ENCODE results near the gene SIRT4.

Gene SIRT4

DNA sequence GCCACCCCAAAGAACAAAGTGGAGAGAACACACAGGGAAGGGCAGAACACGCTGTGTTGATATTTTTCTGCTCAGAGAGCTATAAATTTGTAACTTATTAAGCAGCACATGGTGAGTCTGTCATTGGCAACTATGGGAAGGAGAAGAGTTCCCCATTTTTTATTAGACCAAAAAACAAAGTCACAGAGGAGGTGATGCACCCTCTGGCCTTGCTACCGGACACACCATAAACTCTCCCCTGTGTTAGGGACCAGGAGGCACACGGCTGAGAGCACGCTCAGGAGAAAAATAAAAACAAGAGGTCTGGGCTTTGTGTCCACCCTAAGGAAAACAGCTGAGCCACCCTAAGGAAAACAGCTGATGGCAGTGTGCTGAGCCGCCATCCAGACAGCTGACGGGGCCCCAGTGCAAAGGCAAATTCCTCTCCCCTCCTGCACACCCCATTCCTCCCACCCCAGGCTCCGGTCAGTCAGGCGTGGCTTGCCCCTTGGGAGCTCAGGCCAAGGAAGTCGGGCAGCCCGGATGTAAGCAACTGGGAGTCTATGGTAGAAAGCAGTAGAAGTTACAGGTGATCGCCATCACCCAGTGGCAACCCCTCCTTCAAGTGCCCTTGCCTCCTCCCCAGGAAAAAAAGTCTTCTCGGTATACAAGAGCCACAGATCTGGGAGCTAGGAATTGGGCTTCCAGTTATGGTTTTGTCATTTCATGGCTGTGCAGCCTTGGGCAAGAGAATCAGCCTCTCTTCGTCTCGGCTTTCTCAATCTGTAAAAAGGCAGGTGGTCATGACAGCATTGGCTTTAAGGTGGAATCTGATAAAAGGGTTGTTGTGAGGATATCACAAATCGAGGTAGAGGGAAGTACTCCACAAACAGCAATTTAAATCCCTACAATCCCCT lies 39.0 kb upstream of the SIRT4 start:
- peaks cover 45 to 47% of the 10 kb centered on the region in 2 donors for H3K4me1 ChIP-seq (ENCODE audit: control insufficient read depth in 1 of 2, insufficient read depth in 2 of 2, low read length in 2 of 2)
- no peaks in the 10 kb centered on the region for H3K27me3 ChIP-seq (ENCODE audit: control insufficient read depth in 1 of 2, insufficient read depth in 2 of 2, low read length in 2 of 2)
- H3K4me3 ChIP-seq (ENCODE audit: low read depth in 1 of 2, low read length in 2 of 2): peak overlapping the region; percentile 79 to 81
- no peaks in the 10 kb centered on the region for H3K9me3 ChIP-seq (ENCODE audit: control insufficient read depth in 1 of 2, low read length in 2 of 2)
- no peaks in the 10 kb centered on the region for H3K36me3 ChIP-seq (ENCODE audit: control insufficient read depth in 1 of 2, insufficient read depth in 2 of 2, low read length in 2 of 2)
- peak overlapping the region; percentile 27 to 72 for H3K9ac ChIP-seq (ENCODE audit: low read depth in 1 of 2, low read length in 2 of 2)
- H3K27ac ChIP-seq (ENCODE audit: low read depth, low read length): peak overlapping the region; percentile 58

DNA sequence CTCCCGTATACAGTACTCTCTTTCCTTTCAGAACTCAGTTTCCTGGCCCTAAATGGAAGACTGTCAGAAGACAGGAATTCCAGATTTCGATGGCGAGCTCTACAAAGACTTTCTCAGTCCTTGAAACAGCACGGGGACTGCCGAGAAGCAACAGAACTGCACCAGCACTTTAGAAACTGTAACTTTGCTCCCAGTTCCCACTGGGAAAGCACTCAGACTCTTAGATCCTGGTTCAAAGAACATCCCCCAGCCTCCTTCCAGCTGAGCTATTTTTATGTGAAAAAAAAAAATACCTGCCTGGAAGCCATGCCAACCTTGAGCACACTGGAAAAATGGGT lies 38.4 kb upstream of the SIRT4 start:
- Histone ChIP-seq H3K9me3 (ENCODE audit: control insufficient read depth in 1 of 2, low read length in 2 of 2) (no peaks in the 10 kb centered on the region), H3K4me1 (ENCODE audit: control insufficient read depth in 1 of 2, insufficient read depth in 2 of 2, low read length in 2 of 2) (peaks cover 45 to 50% of the 10 kb centered on the region in 2 donors), H3K36me3 (ENCODE audit: control insufficient read depth in 1 of 2, insufficient read depth in 2 of 2, low read length in 2 of 2) (no peaks in the 10 kb centered on the region), H3K27ac (ENCODE audit: low read depth, low read length) (peak overlapping the region; percentile 64), H3K9ac (ENCODE audit: low read depth in 1 of 2, low read length in 2 of 2) (peak overlapping the region; percentile 27 to 72), H3K27me3 (ENCODE audit: control insufficient read depth in 1 of 2, insufficient read depth in 2 of 2, low read length in 2 of 2) (no peaks in the 10 kb centered on the region), H3K4me3 (ENCODE audit: low read depth in 1 of 2, low read length in 2 of 2) (peak overlapping the region; percentile 79 to 81)

DNA sequence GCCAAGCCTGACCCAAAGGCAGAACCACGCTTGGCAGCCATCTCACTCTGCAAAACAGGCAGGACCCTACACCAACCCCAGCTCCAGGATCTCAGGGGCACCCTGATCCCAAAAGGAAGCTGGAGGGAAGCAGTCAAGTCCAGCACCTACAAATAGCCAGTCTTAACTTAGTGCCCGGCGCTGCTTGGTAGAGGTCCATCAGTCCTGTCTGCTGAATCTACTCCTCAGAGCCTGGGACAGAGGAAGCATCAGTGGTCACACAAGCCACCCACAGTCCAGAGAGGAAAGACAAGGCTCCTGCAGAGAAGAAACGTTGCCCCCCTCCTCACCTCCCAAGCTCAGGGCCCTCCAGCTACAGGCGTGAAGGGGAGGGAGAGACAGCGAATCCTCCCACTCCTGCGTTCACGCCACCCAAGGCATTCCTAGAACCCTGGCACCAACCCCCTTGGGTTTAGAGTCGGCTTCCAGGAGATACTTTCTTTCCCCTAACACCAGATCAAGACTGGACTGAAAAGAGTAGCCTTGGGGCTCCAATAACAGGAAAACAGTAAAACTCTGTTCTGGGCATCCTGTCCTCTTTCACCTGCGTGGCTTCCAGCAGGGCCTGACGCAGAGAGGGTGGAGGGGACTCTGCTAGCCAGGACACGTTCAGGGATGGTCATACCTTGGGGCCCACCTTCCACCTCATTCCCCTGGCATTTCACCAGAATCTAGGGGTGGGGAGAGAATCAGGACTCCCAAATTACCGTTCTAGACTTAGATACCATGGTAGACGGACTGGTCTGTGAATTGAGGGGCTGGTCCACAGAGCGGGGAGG lies 37.8 kb upstream of the SIRT4 start:
- peak overlapping the region; percentile 79 to 81 for H3K4me3 ChIP-seq (ENCODE audit: low read depth in 1 of 2, low read length in 2 of 2)
- peak overlapping the region; percentile 27 to 72 for H3K9ac ChIP-seq (ENCODE audit: low read depth in 1 of 2, low read length in 2 of 2)
- no peaks in the 10 kb centered on the region for H3K36me3 ChIP-seq (ENCODE audit: control insufficient read depth in 1 of 2, insufficient read depth in 2 of 2, low read length in 2 of 2)
- H3K9me3 ChIP-seq (ENCODE audit: control insufficient read depth in 1 of 2, low read length in 2 of 2): no peaks in the 10 kb centered on the region
- peaks cover 45 to 51% of the 10 kb centered on the region in 2 donors for H3K4me1 ChIP-seq (ENCODE audit: control insufficient read depth in 1 of 2, insufficient read depth in 2 of 2, low read length in 2 of 2)
- H3K27ac ChIP-seq (ENCODE audit: low read depth, low read length): peak overlapping the region; percentile 64
- H3K27me3 ChIP-seq (ENCODE audit: control insufficient read depth in 1 of 2, insufficient read depth in 2 of 2, low read length in 2 of 2): no peaks in the 10 kb centered on the region

DNA sequence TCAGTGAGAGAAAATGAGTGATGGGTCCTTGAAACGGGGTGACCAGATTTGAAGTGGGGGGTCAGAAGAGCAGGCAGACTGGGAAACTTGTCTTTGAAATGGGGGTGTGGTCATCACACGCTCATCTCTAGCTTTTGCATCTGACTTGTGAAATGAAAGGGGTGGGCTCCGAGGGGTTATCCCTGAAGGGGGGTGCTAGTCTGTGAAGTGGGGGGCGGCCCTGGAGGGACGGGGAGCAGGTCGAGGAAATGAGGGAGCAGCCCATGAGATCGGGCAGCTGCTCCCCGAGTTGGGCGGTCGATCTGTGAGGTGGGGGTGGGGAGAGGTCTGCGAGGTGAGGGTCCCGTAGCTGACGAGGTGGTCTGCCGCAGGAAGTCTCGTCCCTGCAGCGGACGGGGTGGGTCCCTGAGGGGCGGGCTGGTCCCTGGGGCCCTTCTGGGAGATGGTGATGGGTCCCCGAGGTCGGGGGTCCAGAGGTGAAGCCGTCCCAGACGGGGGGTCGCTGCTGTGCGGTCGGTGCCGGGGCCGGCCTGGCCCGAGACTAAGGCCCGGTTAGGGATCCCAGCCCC lies 37.1 kb upstream of the SIRT4 start:
- Histone ChIP-seq H3K4me1 (ENCODE audit: control insufficient read depth in 1 of 2, insufficient read depth in 2 of 2, low read length in 2 of 2) (peaks cover 45 to 51% of the 10 kb centered on the region in 2 donors), H3K4me3 (ENCODE audit: low read depth in 1 of 2, low read length in 2 of 2) (peak overlapping the region; percentile 79 to 81), H3K9ac (ENCODE audit: low read depth in 1 of 2, low read length in 2 of 2) (peak overlapping the region; percentile 27 to 72), H3K9me3 (ENCODE audit: control insufficient read depth in 1 of 2, low read length in 2 of 2) (no peaks in the 10 kb centered on the region), H3K27me3 (ENCODE audit: control insufficient read depth in 1 of 2, insufficient read depth in 2 of 2, low read length in 2 of 2) (no peaks in the 10 kb centered on the region), H3K36me3 (ENCODE audit: control insufficient read depth in 1 of 2, insufficient read depth in 2 of 2, low read length in 2 of 2) (no peaks in the 10 kb centered on the region), H3K27ac (ENCODE audit: low read depth, low read length) (peak overlapping the region; percentile 64)

DNA sequence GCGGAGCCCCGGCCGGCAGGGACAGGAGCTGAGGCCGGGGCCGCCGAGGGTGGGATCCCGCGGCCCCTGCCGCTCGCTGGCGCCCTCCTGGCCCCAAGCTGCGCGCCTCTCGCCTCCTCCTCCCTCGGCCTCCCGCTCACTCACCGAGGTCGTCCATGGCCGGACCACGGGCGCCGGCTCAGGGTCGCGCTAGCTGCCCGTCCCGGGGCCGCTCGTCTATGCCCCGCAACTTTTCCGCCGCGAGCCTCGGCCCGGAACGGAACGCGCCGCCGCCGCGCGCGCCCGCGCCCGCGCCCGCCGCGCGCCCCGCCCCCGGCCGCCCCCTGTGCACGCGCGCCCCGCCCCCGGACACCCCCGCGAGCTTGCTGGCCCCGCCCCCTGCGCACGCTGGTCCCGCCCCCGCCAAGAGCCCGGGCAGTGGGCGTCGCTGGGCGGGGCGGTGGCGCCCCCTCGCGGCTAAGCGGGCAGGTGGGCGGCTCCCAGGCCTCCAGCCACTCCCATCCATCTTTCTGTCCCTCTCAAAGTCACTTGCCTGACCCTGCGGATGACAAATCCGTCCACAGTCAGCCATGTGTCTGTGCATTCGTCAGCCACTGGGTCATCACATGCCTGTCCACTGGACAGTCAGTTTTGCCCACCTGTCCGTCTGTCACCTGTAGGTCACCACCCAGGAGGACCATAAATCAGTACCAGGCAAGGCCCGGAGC lies 36.5 kb upstream of the SIRT4 start, which contains the start of gene PXN:
Gene PXN (minus strand): TSS at position 258 of the 707 bp plus-strand sequence. CDS start 101 bp downstream, at position 157.
- H3K4me1 ChIP-seq (ENCODE audit: control insufficient read depth in 1 of 2, insufficient read depth in 2 of 2, low read length in 2 of 2): peaks cover 45 to 51% of the 10 kb centered on the region in 2 donors
- peak within 1 kb of the TSS; percentile 64 for H3K27ac ChIP-seq (ENCODE audit: low read depth, low read length)
- no peaks in the 10 kb centered on the region for H3K9me3 ChIP-seq (ENCODE audit: control insufficient read depth in 1 of 2, low read length in 2 of 2)
- H3K4me3 ChIP-seq (ENCODE audit: low read depth in 1 of 2, low read length in 2 of 2): peak within 1 kb of the TSS; percentile 79 to 81
- H3K36me3 ChIP-seq (ENCODE audit: control insufficient read depth in 1 of 2, insufficient read depth in 2 of 2, low read length in 2 of 2): no peaks in the 10 kb centered on the region
- H3K9ac ChIP-seq (ENCODE audit: low read depth in 1 of 2, low read length in 2 of 2): peak within 1 kb of the TSS; percentile 38 to 72
- no peaks in the 10 kb centered on the region for H3K27me3 ChIP-seq (ENCODE audit: control insufficient read depth in 1 of 2, insufficient read depth in 2 of 2, low read length in 2 of 2)

DNA sequence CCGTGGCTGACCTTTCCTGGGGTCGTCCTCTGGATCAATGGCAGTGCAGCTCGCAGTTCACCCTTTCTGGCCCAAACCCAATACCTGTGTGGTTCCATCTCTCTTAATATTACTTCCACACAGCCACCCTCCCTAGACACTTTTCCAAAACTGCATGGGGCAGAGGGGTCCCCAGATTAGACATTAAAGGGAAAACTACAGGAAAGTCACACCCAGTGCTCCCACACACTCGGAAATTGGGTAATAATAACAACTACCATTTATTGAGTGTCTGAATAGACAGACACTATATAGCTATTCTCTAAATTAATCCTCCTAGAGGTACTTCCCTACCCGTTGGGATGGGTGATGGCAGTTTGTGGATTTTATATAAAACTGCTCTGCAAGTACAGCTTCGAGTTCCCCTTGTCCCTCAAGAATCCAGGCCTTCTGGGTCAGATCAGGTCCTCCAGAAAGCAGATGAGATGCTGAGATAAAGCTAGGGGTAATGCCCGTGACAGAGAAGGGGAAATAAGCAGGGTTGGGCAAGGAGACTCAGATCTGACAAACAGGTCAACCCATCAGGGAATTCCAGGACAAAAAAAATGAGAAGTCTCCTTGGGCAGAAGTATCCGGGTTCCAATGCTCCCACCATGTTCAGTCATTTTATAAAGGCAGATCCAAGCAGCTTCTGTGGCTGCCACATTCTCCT lies 35.8 kb upstream of the SIRT4 start:
- Histone ChIP-seq H3K27ac (ENCODE audit: low read depth, low read length) (no peak overlapping the region), H3K4me1 (ENCODE audit: control insufficient read depth in 1 of 2, insufficient read depth in 2 of 2, low read length in 2 of 2) (peaks cover 45 to 50% of the 10 kb centered on the region in 2 donors), H3K36me3 (ENCODE audit: control insufficient read depth in 1 of 2, insufficient read depth in 2 of 2, low read length in 2 of 2) (no peaks in the 10 kb centered on the region), H3K9me3 (ENCODE audit: control insufficient read depth in 1 of 2, low read length in 2 of 2) (no peaks in the 10 kb centered on the region), H3K9ac (ENCODE audit: low read depth in 1 of 2, low read length in 2 of 2) (peak overlapping the region in 1 of 2 donors; percentile 38), H3K27me3 (ENCODE audit: control insufficient read depth in 1 of 2, insufficient read depth in 2 of 2, low read length in 2 of 2) (no peaks in the 10 kb centered on the region), H3K4me3 (ENCODE audit: low read depth in 1 of 2, low read length in 2 of 2) (peak overlapping the region in 1 of 2 donors; percentile 53)

DNA sequence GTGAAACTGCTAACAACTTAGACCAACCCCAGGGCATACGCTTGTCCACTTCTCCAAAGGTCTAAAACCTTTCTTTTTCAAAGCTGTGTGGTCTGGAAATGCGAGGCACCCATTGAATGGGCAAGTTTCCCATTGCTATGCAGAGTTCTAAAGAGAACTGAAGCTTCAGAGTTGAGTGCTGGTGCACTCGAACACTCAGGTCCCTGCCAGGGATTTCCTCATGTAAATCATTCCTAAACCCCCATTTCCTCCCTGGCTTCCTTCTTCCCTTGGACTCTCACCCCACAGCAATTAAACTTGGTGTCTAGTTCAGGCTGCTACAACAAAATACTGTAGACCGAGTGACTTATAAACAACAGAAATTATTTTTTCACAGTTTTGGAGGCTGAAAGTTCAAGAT lies 34.4 kb upstream of the SIRT4 start:
- no peaks in the 10 kb centered on the region for H3K9me3 ChIP-seq (ENCODE audit: control insufficient read depth in 1 of 2, low read length in 2 of 2)
- peak overlapping the region in 1 of 2 donors; percentile 16 for H3K4me3 ChIP-seq (ENCODE audit: low read depth in 1 of 2, low read length in 2 of 2)
- H3K9ac ChIP-seq (ENCODE audit: low read depth in 1 of 2, low read length in 2 of 2): peak overlapping the region in 1 of 2 donors; percentile 8
- no peak overlapping the region for H3K27ac ChIP-seq (ENCODE audit: low read depth, low read length)
- peaks cover 32 to 36% of the 10 kb centered on the region in 2 donors for H3K4me1 ChIP-seq (ENCODE audit: control insufficient read depth in 1 of 2, insufficient read depth in 2 of 2, low read length in 2 of 2)
- H3K36me3 ChIP-seq (ENCODE audit: control insufficient read depth in 1 of 2, insufficient read depth in 2 of 2, low read length in 2 of 2): no peaks in the 10 kb centered on the region
- no peaks in the 10 kb centered on the region for H3K27me3 ChIP-seq (ENCODE audit: control insufficient read depth in 1 of 2, insufficient read depth in 2 of 2, low read length in 2 of 2)

DNA sequence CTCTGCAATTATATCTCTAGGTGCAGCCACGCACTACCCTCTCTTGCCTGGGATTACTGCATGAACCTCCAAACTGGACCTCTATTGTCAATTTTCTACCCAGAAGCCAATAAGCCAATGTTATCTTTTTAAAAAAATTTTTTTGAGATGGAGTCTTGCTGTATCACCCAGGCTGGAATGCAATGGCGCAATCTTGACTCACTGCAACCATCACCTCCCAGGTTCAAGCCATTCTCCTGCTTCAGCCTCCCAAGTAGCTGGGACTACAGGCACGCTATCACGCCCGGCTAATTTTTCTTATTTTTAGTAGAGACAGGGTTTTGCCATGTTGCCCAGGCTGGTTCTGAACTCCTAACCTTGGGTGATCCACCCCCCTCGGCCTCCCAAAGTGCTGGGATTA lies 25.4 kb upstream of the SIRT4 start:
- no peak overlapping the region for H3K27ac ChIP-seq (ENCODE audit: low read depth, low read length)
- H3K9ac ChIP-seq (ENCODE audit: low read depth in 1 of 2, low read length in 2 of 2): no peak overlapping the region
- H3K9me3 ChIP-seq (ENCODE audit: control insufficient read depth in 1 of 2, low read length in 2 of 2): no peaks in the 10 kb centered on the region
- H3K36me3 ChIP-seq (ENCODE audit: control insufficient read depth in 1 of 2, insufficient read depth in 2 of 2, low read length in 2 of 2): no peaks in the 10 kb centered on the region
- H3K4me1 ChIP-seq (ENCODE audit: control insufficient read depth in 1 of 2, insufficient read depth in 2 of 2, low read length in 2 of 2): no peaks in the 10 kb centered on the region
- H3K4me3 ChIP-seq (ENCODE audit: low read depth in 1 of 2, low read length in 2 of 2): no peak overlapping the region
- no peaks in the 10 kb centered on the region for H3K27me3 ChIP-seq (ENCODE audit: control insufficient read depth in 1 of 2, insufficient read depth in 2 of 2, low read length in 2 of 2)

Data from duodenal mucosa (tissue), 2 donors.